KMS-11 (cell line): ENCODE measurements around the gene TAS1R2.

Experiments
- H2AFZ ChIP-seq: fragments of 200-600 bp; sonication (generic); 2 replicates; pipeline ENCODE4 v1.6.1; 2016; ENCODE audit warnings: antibody characterized with exemption, mixed run types, low read depth
- H3K27ac ChIP-seq: fragments of 200-600 bp; sonication (generic); 2 replicates; pipeline ENCODE4 v1.6.1; 2016; ENCODE audit warnings: mild to moderate bottlenecking, mixed run types
- H3K27me3 ChIP-seq: fragments of 200-600 bp; sonication (generic); 2 replicates; pipeline ENCODE4 v1.6.1; 2017; ENCODE audit warnings: mild to moderate bottlenecking, low read depth, mixed run types, moderate library complexity; ENCODE audit not compliant: insufficient read depth
- H3K36me3 ChIP-seq: fragments of 200-600 bp; sonication (generic); 2 replicates; pipeline ENCODE4 v1.6.1; 2017; ENCODE audit warnings: mild to moderate bottlenecking, mixed run types; ENCODE audit not compliant: insufficient read depth
- H3K4me1 ChIP-seq: fragments of 200-600 bp; sonication (generic); 2 replicates; pipeline ENCODE4 v1.6.1; 2016; ENCODE audit warnings: mild to moderate bottlenecking, low read depth, mixed run types; ENCODE audit not compliant: poor library complexity, severe bottlenecking
- H3K4me2 ChIP-seq: fragments of 200-600 bp; sonication (generic); 2 replicates; pipeline ENCODE4 v1.7.0; 2016; ENCODE audit warnings: mild to moderate bottlenecking, mixed run types
- H3K4me3 ChIP-seq: fragments of 200-600 bp; sonication (generic); IDR thresholded peaks from 2 replicates; pipeline ENCODE4 v1.6.1; 2017; ENCODE audit warnings: low read depth, low read length, mixed read lengths; ENCODE audit not compliant: insufficient read depth
- H3K79me2 ChIP-seq: fragments of 200-600 bp; sonication (generic); 2 replicates; pipeline ENCODE4 v1.6.1; 2016; ENCODE audit warnings: low read depth, mixed run types; ENCODE audit not compliant: insufficient read depth
- H3K9ac ChIP-seq: fragments of 200-600 bp; sonication (generic); 2 replicates; pipeline ENCODE4 v1.6.1; 2016; ENCODE audit warnings: mild to moderate bottlenecking, mixed run types
- H4K20me1 ChIP-seq: fragments of 200-600 bp; sonication (generic); 2 replicates; pipeline ENCODE4 v1.6.1; 2016; ENCODE audit warnings: mild to moderate bottlenecking, mixed run types; ENCODE audit not compliant: insufficient read depth
- CTCF ChIP-seq: fragments of 200-600 bp; sonication (generic); conservative IDR thresholded peaks from 2 replicates; pipeline ENCODE4 v1.6.1; 2017; ENCODE audit warnings: low read depth, mild to moderate bottlenecking, antibody characterized with exemption, low read length, moderate library complexity, mixed read lengths

The TAS1R2 gene

GRCh38 chr1:18858070-18858688 lies 1.3 kb downstream of the TAS1R2 start:
- TF ChIP-seq CTCF = no peak
- Histone ChIP-seq H3K27me3 (peaks cover 11% of the 10 kb centered on the region; the same call in 1 of the 2 replicates), H3K27ac (no peak overlapping the region), H3K79me2 (no peaks in the 10 kb centered on the region), H3K9ac (no peak overlapping the region), H3K36me3 (no peaks in the 10 kb centered on the region), H4K20me1 (no peaks in the 10 kb centered on the region), H3K4me1 (no peaks in the 10 kb centered on the region), H3K4me3 (no peak overlapping the region), H2AFZ (no peak overlapping the region), H3K4me2 (no peak overlapping the region)

- Histone ChIP-seq H2AFZ (no peak overlapping the region), H3K79me2 (no peaks in the 10 kb centered on the region), H3K4me3 (no peak overlapping the region)
These were observed 3.0 kb downstream of the TAS1R2 start for GRCh38 chr1:18856435-18856834.

GRCh38 chr1:18855573-18855972 lies 3.9 kb downstream of the TAS1R2 start:
- no peaks in the 10 kb centered on the region for H3K36me3 ChIP-seq
- no peak overlapping the region for H3K27ac ChIP-seq
- no peak overlapping the region for H3K4me3 ChIP-seq
- TF ChIP-seq CTCF = no peak
- H2AFZ ChIP-seq = no peak overlapping the region
- no peaks in the 10 kb centered on the region for H3K4me1 ChIP-seq
- H4K20me1 ChIP-seq = no peaks in the 10 kb centered on the region
- H3K4me2 ChIP-seq = no peak overlapping the region
- H3K27me3 ChIP-seq = peaks cover 5% of the 10 kb centered on the region; the same call in 1 of the 2 replicates
- H3K9ac ChIP-seq = no peak overlapping the region
- no peaks in the 10 kb centered on the region for H3K79me2 ChIP-seq

More at GRCh38 chr1:18856435-18856834, 3.0 kb downstream of the TAS1R2 start:
- Histone ChIP-seq H3K36me3 (no peaks in the 10 kb centered on the region), H3K27ac (no peak overlapping the region), H4K20me1 (no peaks in the 10 kb centered on the region), H3K4me1 (no peaks in the 10 kb centered on the region), H3K4me2 (no peak overlapping the region), H3K27me3 (peaks cover 9% of the 10 kb centered on the region; the same call in 1 of the 2 replicates), H3K9ac (no peak overlapping the region)
- no peak for TF ChIP-seq CTCF

GRCh38 chr1:18854331-18855025 lies 5.0 kb downstream of the TAS1R2 start:
- H3K4me3 ChIP-seq = no peak overlapping the region
- H3K79me2 ChIP-seq = no peaks in the 10 kb centered on the region
- no peak overlapping the region for H2AFZ ChIP-seq
- H3K27me3 ChIP-seq = peaks cover 3% of the 10 kb centered on the region; the same call in 1 of the 2 replicates
- TF ChIP-seq CTCF = no peak
- no peaks in the 10 kb centered on the region for H4K20me1 ChIP-seq
- H3K4me2 ChIP-seq = no peak overlapping the region
- no peaks in the 10 kb centered on the region for H3K4me1 ChIP-seq
- no peak overlapping the region for H3K27ac ChIP-seq
- H3K9ac ChIP-seq = no peak overlapping the region
- H3K36me3 ChIP-seq = no peaks in the 10 kb centered on the region
